ENCODE data around the gene DYNLRB1.
"Not testable (repeated sequence)": the region's sequence is repeated elsewhere in the genome, so short reads cannot be mapped to it uniquely, and the experiment has no call there.

DYNLRB1 gene

DNA sequence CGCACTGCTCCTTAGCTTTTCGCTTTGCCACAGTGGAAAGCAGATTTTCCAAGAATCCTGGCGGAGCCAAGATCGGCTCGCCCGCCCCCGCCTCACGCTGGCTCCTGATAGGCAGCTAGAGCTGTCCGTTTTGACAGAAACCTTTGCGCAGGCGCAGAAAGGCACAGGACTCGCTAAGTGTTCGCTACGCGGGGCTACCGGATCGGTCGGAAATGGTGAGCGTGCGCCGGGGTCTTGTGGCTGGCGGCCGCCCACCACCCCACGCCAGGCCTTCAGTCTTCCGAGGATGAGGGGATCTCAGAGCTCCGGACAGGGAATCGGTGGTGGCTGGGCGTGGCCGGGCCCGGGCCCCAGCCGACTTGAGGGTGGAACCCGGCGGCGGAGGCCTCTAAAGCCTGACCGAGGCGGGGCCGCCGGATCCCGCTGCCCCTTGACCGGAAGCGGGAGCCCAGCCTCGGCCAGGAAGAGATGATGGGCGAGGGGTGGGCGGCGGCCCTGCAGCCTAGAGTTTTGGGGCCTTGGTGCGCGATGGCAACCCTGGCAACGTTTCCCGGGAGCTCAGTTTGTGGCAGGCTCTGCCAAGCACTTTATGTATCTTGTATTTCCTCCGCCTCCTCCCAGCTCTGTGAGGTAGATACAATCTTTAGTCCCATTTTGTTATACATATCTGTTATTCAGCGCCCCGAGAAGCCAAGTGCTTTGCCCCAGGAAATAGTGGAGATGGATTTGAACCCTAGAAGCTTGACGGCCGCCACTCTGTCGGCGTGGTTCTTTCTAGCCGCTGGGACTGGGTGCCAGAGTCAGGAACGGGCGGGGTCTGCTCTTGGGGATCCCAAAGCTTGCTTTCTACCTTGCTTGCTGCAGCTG, at the start of gene DYNLRB1:
Gene DYNLRB1, plus strand, starts transcription at position 176 of the 867 bp plus-strand sequence. Its CDS starts 37 bp downstream, at position 213.
- peak; percentile 97 for DNase-seq

DNA sequence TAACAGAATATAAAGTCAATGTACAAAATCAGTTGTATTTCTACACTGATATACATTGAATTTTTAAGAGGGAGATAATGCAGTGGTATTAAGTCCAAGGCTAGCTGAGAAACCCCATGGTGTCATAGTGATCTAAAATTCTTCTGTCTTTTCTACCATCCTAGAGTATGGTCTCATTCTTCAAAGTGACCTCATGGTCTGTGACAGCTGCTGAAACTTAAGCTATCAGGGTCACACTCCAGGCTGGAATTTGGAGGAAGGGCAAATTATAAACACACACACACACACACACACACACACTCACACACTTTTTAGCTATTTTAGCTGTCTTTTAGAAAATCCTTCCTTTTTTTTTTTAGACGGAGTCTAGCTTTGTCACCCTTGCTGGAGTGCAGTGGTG, 47.3 kb upstream of the DYNLRB1 start:
- DNase-seq = no peak

DNA sequence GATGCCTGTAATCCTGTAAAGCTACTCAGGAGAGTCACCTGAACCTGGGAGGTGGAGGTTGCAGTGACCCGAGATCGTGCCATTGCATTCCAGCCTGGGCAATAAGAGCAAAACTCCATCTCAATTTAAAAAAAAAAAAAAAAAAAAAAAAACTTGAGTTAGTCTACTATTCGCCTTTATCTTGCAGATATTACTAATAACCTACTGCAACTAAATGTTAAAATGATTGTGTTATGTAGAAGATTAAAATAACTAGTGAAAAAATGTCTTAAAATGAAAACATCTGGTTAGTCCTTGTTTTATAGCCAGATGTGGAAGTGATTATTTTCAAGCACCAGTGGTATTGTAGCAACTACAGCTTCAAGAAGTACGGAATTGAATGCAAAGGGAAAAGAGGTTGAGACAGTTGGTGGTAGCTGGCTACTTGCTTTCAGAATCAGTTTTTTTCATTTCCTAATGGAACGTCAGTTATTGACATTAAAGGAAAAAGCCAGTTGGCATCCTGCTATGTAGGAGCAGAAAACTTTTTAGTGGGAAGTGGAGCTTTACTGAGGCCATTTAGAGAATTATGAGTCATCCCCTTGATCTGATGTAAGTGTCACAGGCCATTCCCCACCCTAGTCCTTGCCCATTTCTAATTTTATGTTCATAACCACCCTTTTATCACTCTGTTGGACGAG, 43.8 kb upstream of the DYNLRB1 start:
- DNase-seq = no peak

GRCh38 chr20:34473262-34473883, 42.8 kb upstream of the DYNLRB1 start:
- DNase-seq = peak; percentile 32

- DNase-seq = no peak
Measured at GRCh38 chr20:34475979-34476736, 40.1 kb upstream of the DYNLRB1 start.

DNA sequence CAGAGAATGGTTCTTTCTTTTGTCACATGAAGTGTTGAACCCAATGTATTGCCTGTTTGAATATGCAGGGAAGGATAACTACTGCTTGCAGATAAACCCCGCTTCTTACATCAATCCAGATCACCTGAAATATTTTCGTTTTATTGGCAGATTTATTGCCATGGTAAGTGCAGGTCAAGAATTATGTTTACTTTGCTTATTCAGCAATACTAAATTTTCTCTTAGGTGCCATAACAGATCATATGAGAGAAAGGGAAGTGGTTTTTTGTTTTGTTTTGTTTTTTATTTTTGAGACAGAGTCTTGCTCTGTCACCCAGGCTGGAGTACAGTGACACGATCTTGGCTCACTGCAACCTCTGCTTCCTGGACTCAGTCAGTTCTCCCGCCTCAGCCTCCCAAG, 36.6 kb upstream of the DYNLRB1 start:
- DNase-seq = no peak

DNA sequence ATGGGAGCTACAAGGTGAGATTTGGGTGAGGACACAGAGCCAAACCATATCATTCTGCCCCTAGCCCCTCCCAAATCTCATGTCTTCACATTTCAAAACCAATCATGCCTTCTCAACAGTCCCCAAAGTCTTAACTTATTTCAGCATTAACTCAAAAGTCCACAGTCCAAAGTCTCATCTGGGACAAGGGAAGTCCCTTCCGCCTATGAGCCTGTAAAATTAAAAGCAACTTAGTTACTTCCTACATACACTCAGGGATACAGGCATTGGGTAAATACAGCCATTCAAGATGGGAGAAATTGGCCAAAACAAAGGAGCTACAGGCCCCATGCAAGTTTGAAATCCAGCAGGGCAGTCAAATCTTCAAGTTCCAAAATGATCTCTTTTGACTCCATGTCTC, 34.1 kb upstream of the DYNLRB1 start:
- DNase-seq = not testable (repeated sequence)

- not testable (repeated sequence) for DNase-seq
Measured at GRCh38 chr20:34483585-34484220, 32.5 kb upstream of the DYNLRB1 start.

- DNase-seq = no peak
Measured at GRCh38 chr20:34485068-34485634, 31.1 kb upstream of the DYNLRB1 start.

GRCh38 chr20:34491226-34491931, 24.8 kb upstream of the DYNLRB1 start:
- no peak for DNase-seq

- no peak for DNase-seq
Measured at GRCh38 chr20:34491932-34492509, 24.2 kb upstream of the DYNLRB1 start.

DNA sequence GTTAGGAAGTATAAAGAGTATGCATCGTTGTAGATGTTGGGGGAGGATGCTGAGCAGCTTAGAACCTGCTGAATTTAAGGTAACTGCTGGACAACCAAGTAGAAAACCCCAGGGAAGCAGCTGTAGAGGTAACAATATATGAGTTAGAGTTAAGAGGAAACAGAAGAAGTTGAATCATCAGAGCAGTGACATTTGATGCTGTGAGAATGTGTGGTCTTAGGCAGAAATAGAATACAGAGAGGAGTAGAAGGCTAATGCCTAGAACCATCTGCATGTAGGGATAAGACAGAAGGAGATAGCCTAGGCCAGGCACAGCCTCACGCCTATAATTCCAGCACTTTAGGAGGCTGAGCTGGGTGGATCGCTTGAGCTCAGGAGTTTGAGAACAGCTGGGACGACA, 22.6 kb upstream of the DYNLRB1 start:
- DNase-seq = no peak

DNA sequence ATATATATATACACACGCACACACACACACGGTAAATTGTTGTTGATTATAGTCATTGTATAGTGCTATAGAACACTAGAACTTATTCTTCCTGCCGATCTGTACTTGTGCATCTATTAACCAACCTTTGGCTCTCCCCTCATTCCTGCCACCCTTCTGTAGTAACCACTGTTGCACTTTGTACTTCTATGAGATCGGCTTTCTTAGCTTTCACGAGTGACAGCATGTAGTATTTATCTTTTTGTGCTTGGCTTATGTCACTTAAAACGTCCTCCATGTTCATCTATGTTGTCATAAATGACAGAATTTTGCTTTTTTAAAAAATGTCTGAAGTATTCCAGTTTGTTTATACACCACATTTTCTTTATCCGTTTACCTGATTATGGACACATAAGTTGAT, 20.9 kb upstream of the DYNLRB1 start:
- DNase-seq = no peak

GRCh38 chr20:34495916-34496315, 20.3 kb upstream of the DYNLRB1 start:
- no peak for DNase-seq

GRCh38 chr20:34497596-34497995, 18.6 kb upstream of the DYNLRB1 start:
- DNase-seq = not testable (repeated sequence)

GRCh38 chr20:34500823-34501222, 15.4 kb upstream of the DYNLRB1 start:
- DNase-seq = no peak

DNA sequence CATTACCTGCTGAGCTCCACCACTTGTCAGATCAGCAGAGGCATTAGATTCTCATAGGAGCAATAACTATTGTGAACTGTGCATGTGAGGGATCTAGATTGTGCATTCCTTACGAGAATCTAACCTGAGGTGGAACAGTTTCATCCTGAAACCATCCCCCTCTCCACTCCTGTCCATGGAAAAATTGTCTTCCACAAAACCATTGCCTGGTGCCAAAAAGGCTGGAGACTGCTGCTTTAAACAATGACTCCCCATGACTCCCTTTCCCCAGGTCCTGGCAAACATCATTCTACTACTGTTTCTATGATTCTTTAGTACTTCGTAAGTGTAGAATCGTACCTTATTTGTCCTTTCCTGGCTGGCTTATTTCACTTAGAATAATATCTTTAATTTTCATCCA, 9.7 kb upstream of the DYNLRB1 start:
- no peak for DNase-seq

- no peak for DNase-seq
Measured at GRCh38 chr20:34507702-34508413, 8.4 kb upstream of the DYNLRB1 start.

- no peak for DNase-seq
Measured at GRCh38 chr20:34510575-34510974, 5.6 kb upstream of the DYNLRB1 start.

DNA sequence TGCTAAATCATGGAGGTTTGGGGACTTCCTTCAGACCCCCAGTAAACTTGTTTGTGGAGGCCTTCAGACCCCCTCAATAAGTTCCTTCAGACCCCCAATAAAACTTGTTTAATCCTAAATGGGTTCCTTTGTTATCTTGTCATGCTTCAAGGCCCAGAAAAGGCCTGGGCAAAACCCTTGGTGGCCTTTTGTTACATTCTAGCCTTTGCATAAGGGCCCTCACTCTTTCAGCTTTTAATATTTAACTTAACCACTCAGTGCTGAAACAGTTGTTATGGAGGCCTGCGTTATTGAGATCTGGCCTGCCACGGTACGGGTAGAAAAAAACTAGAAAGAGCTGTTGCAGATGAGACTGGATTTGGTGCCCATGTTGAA, 4.3 kb upstream of the DYNLRB1 start:
- DNase-seq = no peak
